HG03196 (cell line): Measurements from ENCODE around the gene SSH2.
"Not testable (repeated sequence)": the region's sequence is repeated elsewhere in the genome, so short reads cannot be mapped to it uniquely, and the experiment has no call there.

Source experiments
- ATAC-seq: cut with Tn5 transposase; IDR thresholded peaks from one replicate; pipeline ENCODE4 v1.9.1; 2021; ENCODE audit not compliant: unreplicated experiment

The SSH2 gene

GRCh38 chr17:29744121-29744520 is 185.9 kb downstream of the SSH2 start:
- ATAC-seq = no peak

GRCh38 chr17:29742210-29742513 is 187.9 kb downstream of the SSH2 start:
- no peak for ATAC-seq

- no peak for ATAC-seq
Observed at GRCh38 chr17:29740017-29740416, 190.0 kb downstream of the SSH2 start.

GRCh38 chr17:29734640-29735039 is 195.4 kb downstream of the SSH2 start:
- ATAC-seq = no peak

GRCh38 chr17:29733166-29733565 is 196.9 kb downstream of the SSH2 start:
- ATAC-seq = no peak

- ATAC-seq = no peak
Observed at GRCh38 chr17:29732613-29733012, 197.4 kb downstream of the SSH2 start.

GRCh38 chr17:29732209-29732608 is 197.8 kb downstream of the SSH2 start:
- ATAC-seq = no peak

- ATAC-seq = no peak
Observed at GRCh38 chr17:29731589-29731929, 198.5 kb downstream of the SSH2 start.

GRCh38 chr17:29728490-29728889 is 201.5 kb downstream of the SSH2 start:
- no peak for ATAC-seq

GRCh38 chr17:29726715-29727252 is 203.2 kb downstream of the SSH2 start:
- ATAC-seq = no peak

- not testable (repeated sequence) for ATAC-seq
Observed at GRCh38 chr17:29725408-29725807, 204.6 kb downstream of the SSH2 start.

- ATAC-seq = no peak
Observed at GRCh38 chr17:29723278-29724047, 206.6 kb downstream of the SSH2 start.

GRCh38 chr17:29722411-29723198 is 207.4 kb downstream of the SSH2 start:
- peak; percentile 75 for ATAC-seq

- ATAC-seq = no peak
Observed at GRCh38 chr17:29720551-29720950, 209.5 kb downstream of the SSH2 start.

- no peak for ATAC-seq
Observed at GRCh38 chr17:29719469-29719868, 210.6 kb downstream of the SSH2 start.

GRCh38 chr17:29718446-29719039 is 211.5 kb downstream of the SSH2 start:
- ATAC-seq = no peak

- ATAC-seq = no peak
Observed at GRCh38 chr17:29717817-29718216, 212.2 kb downstream of the SSH2 start.

GRCh38 chr17:29716566-29716965 is 213.5 kb downstream of the SSH2 start:
- no peak for ATAC-seq

GRCh38 chr17:29715680-29716079 is 214.3 kb downstream of the SSH2 start:
- no peak for ATAC-seq

- ATAC-seq = no peak
Observed at GRCh38 chr17:29714146-29714545, 215.9 kb downstream of the SSH2 start.

- no peak for ATAC-seq
Observed at GRCh38 chr17:29713626-29714025, 216.4 kb downstream of the SSH2 start.
